Measurements from ENCODE around the gene FOSB. TPM values are rescaled to one million over a fixed set of nuclear protein-coding genes. Genes with fewer than 3 reads are reported as not detected.

Gene FOSB
- total RNA-seq, 1 donor from 2014 or later = 2.1 TPM

GRCh38 chr19:45477713-45478453 lies 10.1 kb downstream of the FOSB start:
- intact Hi-C loops (cut with micrococcal nuclease) = loop anchor here (1.0 kb wide), 5 partner anchors 9 to 108 kb away; partner anchors contain the start of gene ERCC2

GRCh38 chr19:45478454-45479238 lies 10.8 kb downstream of the FOSB start:
- intact Hi-C loops (cut with micrococcal nuclease) = loop anchor here (1.0 kb wide), 5 partner anchors 9 to 108 kb away; partner anchors contain the start of gene ERCC2

GRCh38 chr19:45483033-45483432 lies 15.2 kb downstream of the FOSB start:
- intact Hi-C loops (cut with micrococcal nuclease) = no loop called here

GRCh38 chr19:45484273-45484945 lies 16.6 kb downstream of the FOSB start:
- intact Hi-C loops (cut with micrococcal nuclease) = no loop called here

- intact Hi-C loops (cut with micrococcal nuclease) = loop anchor here (1.0 kb wide), 1 partner anchor 79 kb away; the partner anchor contains the start of gene POLR1G
Observed at GRCh38 chr19:45485305-45486077, 17.7 kb downstream of the FOSB start.

DNA sequence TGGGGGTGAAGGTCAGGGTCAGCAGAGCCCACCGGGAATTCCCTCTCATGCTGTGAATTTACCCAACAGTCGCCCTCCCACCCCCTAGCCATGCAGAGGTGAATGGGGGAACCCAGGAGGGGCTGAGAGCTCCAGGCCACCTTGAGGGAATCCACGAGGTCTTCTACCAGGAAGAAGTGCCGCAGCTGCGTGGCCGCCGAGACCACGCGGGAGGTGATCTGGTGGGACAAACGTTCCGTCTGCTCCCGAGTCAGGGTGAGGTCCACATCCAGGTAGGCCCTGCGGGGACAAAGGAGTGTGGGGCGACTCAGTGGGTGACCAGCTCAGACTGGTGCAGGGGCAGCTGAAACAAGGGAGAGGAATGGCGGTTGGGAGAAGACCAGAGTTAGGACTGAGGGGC lies 20.9 kb downstream of the FOSB start:
- intact Hi-C loops (cut with micrococcal nuclease) = no loop called here

DNA sequence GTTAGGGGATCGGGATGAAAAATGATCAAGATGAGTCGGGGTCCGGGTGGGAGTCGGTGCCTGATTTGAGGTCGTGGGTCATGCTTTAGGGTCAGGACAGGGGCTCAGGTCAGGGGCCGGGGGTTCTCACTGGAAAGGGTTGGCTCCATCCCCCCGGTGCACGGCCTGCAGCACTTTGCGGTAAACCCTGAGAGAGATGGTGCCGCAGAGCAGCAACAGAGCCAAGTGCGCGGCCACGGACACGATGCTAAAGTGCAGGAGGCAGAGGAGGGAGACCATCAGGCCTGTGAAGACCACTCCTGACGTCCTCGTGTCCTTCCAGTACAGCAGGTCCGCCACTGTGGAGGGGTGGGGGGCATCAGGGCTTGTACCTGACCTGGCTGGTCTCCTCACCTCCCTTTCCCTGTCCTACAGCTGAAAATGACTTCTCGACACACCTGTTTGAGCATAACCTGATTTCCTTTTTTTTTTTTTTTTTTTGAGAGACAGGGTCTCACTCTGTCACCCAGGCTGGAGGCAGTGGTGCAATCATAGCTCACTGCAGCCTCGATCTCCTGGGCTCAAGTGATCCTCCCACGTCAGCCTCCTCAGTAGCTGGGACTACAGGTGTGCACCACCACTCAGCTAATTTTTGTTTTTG lies 21.5 kb downstream of the FOSB start:
- intact Hi-C loops (cut with micrococcal nuclease) = no loop called here

GRCh38 chr19:45492137-45492626 lies 24.4 kb downstream of the FOSB start:
- intact Hi-C loops (cut with micrococcal nuclease) = no loop called here

- intact Hi-C loops (cut with micrococcal nuclease) = loop anchor here (1.0 kb wide), 1 partner anchor 65 kb away; no protein-coding TSS in a partner anchor
Observed at GRCh38 chr19:45492627-45493470, 25.1 kb downstream of the FOSB start.

DNA sequence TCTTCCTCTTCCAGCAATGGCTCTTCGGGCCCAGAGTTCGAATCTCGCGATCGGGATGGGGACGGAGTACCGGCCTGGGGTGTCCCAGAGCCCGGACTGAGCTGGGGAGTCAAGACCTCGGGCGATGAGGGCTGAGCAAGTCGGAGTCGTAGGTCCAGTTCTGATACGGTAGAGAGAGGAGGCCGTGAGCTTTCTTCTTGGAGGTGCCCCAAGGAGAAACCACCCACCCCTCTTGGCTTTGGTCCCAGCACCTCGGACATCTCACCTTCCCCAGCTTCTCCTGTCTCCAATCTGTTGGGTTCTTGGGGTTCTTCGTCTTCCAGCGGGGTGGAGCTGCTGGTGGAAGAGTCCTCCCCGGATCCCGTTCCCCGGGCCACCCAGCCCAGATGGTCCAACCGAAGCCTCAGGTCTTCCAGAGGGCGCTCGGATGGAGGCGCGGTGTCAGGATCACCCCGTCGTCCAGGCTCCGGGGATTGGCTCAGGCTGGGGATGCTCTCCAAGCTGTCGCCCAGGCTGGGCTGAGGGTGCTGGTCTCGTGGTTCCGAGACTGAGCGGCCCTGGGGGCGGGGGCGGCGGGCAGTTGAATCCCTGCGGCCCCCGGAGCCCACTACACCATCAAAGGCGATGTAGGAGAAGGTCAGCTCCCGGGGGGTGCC lies 26.6 kb downstream of the FOSB start:
- intact Hi-C loops (cut with micrococcal nuclease) = no loop called here

GRCh38 chr19:45495178-45495577 lies 27.4 kb downstream of the FOSB start:
- intact Hi-C loops (cut with micrococcal nuclease) = no loop called here

DNA sequence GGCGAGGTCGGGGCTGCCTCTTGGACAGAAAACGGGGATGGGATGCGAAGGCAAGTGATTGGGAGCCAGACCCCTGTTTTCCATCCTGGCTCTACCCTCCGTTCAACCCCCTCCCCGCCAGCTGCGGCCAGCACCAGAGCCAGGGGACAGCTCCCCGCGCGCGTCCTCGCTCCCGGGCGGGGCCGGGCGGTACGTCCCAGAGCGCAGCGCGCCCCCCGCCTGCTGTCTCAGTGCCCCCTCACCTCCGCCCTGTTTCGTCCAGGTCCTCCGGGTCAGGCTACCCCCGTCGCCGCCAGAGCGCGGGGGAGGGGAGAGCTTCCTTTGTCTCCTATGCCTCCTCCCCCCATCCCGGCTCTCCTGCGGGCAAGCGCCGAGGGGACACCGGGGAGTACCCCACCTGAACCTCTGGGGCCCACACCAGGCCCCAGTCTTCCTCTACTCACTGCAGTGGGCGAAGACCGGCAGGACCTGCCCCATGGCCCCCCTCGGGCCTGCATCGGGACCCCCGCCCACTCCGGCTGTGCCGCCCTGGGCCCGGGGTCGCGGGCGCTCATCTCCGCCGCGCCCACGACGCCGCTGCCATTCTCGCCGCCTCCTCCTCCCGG lies 28.7 kb downstream of the FOSB start:
- intact Hi-C loops (cut with micrococcal nuclease) = loop anchor here (2.0 kb wide), 1 partner anchor 144 kb away; no protein-coding TSS in a partner anchor

DNA sequence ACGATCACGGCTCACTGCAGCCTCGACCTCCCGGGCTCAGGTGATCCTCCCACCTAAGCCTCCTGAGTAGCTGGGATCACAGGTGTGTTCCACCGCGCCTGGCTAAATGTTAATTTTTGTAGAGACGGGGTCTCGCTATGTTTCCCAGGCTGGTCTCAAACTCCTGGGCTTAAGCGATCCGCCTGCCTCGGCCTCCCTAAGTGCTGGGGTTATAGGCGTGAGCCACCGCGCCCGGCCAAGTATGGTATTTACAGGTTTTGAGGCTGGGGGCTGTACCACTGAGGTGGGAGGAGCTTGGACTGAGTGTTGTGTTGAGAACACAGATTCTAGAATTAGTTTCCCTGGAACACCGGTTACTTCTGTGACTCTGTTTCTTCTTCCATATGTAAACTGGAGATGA lies 30.0 kb downstream of the FOSB start:
- intact Hi-C loops (cut with micrococcal nuclease) = loop anchor here (1.0 to 2.0 kb wide), 3 partner anchors 9 to 143 kb away; partner anchors contain the start of gene OPA3

DNA sequence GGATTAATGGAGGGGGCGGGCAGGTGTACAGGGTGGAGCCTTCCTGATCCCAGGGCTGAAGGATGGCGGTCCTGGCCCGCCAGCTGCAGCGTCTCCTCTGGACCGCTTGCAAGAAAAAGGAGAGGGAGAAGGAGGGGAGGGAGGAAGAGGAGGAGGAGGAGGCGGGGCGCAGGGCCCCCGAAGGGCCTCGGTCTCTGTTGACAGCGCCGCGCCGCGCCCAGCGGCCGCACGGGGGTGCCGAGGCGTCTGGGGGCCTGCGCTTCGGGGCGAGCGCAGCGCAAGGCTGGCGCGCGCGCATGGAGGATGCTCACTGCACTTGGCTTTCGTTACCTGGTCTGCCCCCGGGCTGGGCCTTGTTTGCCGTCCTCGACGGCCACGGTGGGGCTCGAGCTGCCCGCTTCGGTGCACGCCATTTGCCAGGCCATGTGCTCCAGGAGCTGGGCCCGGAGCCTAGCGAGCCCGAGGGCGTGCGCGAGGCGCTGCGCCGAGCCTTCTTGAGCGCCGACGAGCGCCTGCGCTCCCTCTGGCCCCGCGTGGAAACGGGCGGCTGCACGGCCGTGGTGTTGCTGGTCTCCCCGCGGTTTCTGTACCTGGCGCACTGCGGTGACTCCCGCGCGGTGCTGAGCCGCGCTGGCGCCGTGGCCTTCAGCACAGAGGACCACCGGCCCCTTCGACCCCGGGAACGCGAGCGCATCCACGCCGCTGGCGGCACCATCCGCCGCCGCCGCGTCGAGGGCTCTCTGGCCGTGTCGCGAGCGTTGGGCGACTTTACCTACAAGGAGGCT lies 30.8 kb downstream of the FOSB start, which contains the start of gene PPM1N:
TSS of gene PPM1N (plus strand) at position 33 of the 785 bp plus-strand sequence. CDS start at position 63, 30 bp downstream.
- intact Hi-C loops (cut with micrococcal nuclease) = no loop called here

DNA sequence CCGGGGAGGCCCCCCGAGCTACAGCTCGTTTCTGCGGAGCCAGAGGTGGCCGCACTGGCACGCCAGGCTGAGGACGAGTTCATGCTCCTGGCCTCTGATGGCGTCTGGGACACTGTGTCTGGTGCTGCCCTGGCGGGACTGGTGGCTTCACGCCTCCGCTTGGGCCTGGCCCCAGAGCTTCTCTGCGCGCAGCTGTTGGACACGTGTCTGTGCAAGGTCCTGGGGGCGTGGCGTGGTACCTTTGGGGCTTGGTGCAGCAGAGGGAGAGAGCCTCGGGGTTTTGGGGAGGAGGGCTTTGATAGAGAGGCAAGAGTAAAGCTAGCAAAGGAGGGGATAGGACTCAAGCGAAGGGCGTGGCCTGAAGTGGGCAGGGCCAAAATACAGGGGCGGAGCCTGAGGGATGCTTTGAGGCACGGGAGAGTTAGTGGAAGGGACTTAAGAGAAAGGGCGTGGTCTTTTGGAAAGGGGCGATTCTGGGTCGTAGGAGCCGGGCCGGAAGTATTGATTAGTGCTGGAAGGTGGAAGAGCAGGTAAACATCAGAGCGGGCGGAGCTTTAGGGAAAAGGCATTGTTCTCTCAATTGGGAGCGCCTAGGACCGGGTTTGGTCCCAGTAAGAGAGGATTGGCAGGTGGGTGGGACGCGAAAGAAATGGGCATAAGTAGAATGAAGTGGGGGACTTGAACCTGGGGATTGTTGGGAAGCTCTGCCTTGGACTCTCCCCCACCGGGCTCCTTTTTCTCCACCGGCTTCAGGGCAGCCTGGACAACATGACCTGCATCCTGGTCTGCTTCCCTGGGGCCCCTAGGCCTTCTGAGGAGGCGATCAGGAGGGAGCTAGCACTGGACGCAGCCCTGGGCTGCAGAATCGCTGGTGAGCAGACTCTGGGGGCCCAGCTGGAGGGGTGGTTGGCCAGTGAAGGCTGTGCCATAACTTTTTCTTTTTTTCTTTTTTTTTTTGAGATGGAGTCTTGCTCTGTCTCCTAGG lies 31.7 kb downstream of the FOSB start:
- intact Hi-C loops (cut with micrococcal nuclease) = no loop called here
